ENCODE results near the gene GDA. TPM values are rescaled to one million over a fixed set of nuclear protein-coding genes. Genes with fewer than 3 reads are reported as not detected.
"Not testable (repeated sequence)": the region's sequence is repeated elsewhere in the genome, so short reads cannot be mapped to it uniquely, and the experiment has no call there.

Gene GDA
- total RNA-seq, 2 experiments from 2014 or later, result not detected

DNA sequence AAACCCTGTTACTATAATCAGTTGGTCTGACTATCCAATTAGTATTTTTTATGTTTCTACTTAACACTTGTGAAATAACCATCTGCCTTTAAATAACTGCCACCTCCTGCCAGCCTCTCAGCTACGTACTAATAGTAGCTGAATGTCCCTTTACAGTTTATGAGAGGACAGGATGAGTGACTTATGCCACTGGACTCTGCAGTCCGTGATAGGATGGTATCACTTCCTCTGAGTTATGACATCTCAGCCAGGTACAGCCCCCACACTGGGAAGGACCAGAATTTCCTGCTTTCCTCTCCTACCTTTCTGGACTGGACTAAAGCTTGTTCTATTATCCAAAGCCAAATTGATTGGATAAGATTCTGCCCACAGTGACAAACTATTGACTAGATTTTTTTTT is 112.8 kb downstream of the GDA start:
- H3K9me3 Mint-ChIP-seq, result no peaks in the 10 kb centered on the region

DNA sequence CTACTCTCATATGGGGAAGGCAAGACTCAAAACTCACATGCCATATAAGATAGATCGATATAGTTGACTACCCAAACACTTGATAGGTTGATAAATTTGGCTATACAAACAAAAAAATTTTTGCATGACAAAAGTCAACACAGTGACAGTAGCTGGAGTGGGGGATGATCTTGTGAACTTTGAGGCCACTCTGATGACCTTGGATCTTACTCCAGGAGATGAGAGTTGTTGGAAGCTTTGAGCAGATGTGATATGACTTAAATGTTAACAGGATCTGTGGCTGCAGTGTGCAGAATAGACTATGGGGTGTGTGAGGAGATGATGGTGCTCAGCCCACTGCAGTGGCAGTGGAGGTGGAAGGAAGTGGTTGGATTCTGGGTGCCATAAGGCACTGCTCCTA is 114.3 kb downstream of the GDA start:
- Mint-ChIP-seq H3K27me3 (peaks cover 13% of the 10 kb centered on the region), H3K4me1 (ENCODE audit: low read depth) (no peaks in the 10 kb centered on the region), H3K9me3 (no peaks in the 10 kb centered on the region), H3K4me3 (no peak overlapping the region), H3K27ac (no peak overlapping the region), H3K36me3 (ENCODE audit: low read depth) (no peaks in the 10 kb centered on the region)
- ATAC-seq (no peak), DNase-seq (no peak)
- TF ChIP-seq, protein P1, sequence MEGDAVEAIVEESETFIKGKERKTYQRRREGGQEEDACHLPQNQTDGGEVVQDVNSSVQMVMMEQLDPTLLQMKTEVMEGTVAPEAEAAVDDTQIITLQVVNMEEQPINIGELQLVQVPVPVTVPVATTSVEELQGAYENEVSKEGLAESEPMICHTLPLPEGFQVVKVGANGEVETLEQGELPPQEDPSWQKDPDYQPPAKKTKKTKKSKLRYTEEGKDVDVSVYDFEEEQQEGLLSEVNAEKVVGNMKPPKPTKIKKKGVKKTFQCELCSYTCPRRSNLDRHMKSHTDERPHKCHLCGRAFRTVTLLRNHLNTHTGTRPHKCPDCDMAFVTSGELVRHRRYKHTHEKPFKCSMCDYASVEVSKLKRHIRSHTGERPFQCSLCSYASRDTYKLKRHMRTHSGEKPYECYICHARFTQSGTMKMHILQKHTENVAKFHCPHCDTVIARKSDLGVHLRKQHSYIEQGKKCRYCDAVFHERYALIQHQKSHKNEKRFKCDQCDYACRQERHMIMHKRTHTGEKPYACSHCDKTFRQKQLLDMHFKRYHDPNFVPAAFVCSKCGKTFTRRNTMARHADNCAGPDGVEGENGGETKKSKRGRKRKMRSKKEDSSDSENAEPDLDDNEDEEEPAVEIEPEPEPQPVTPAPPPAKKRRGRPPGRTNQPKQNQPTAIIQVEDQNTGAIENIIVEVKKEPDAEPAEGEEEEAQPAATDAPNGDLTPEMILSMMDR (IDR thresholded peaks at IDR 0.05), result no peak
- POLR2A ChIA-PET, result no interaction called here
- intact Hi-C loops (cut with micrococcal nuclease), result no loop called here
- CTCF ChIA-PET, result no interaction called here

More for the DNA sequence above, 112.8 kb downstream of the GDA start:
- CTCF ChIA-PET, result interaction anchor here (0.6 to 1.8 kb wide), 4 partner anchors 9 to 223 kb away, joined by 3 to 8 read pairs (median 4); no protein-coding TSS in a partner anchor
- peaks cover 13% of the 10 kb centered on the region for H3K27me3 Mint-ChIP-seq
- DNase-seq (no peak), ATAC-seq (no peak)
- H3K4me1 Mint-ChIP-seq (ENCODE audit: low read depth), result no peaks in the 10 kb centered on the region
- POLR2A ChIA-PET, result no interaction called here
- H3K36me3 Mint-ChIP-seq (ENCODE audit: low read depth), result no peaks in the 10 kb centered on the region
- no peak overlapping the region for H3K4me3 Mint-ChIP-seq
- TF ChIP-seq, protein P1 (IDR thresholded peaks at IDR 0.05), result no peak
- intact Hi-C loops (cut with micrococcal nuclease), result no loop called here
- H3K27ac Mint-ChIP-seq, result no peak overlapping the region

- H3K4me3 Mint-ChIP-seq, result no peak overlapping the region
- POLR2A ChIA-PET, result no interaction called here
- intact Hi-C loops (cut with micrococcal nuclease), result no loop called here
- CTCF ChIA-PET, result no interaction called here
- DNase-seq, result no peak
- peaks cover 3% of the 10 kb centered on the region for H3K27me3 Mint-ChIP-seq
- TF ChIP-seq, protein P1 (IDR thresholded peaks at IDR 0.05), result no peak
- no peaks in the 10 kb centered on the region for H3K36me3 Mint-ChIP-seq (ENCODE audit: low read depth)
- H3K9me3 Mint-ChIP-seq, result no peaks in the 10 kb centered on the region
- H3K27ac Mint-ChIP-seq, result no peak overlapping the region
- H3K4me1 Mint-ChIP-seq (ENCODE audit: low read depth), result no peaks in the 10 kb centered on the region
- no peak for ATAC-seq
Measured at GRCh38 chr9:72268961-72269360, 119.7 kb downstream of the GDA start.

DNA sequence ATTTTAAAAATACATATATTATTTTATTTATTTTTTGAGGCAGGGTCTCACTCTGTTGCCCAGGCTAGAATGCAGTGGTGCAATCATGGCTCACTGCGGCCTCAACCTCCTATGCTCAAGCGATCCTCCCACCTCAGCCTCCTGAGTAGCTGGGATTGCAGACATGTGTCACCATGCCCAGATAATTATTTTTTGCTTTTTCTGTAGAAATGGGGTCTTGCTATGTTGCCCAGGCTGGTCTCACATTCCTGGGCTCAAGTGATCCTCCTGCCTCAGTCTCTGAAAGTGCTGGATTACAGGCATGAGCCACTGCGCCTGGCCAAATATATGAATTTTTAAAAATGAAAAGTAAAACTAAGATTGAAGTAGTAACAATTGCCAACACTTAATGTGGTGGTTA is 121.1 kb downstream of the GDA start:
- ATAC-seq; H3K9me3 Mint-ChIP-seq; H3K36me3 Mint-ChIP-seq (ENCODE audit: low read depth); H3K27ac Mint-ChIP-seq; DNase-seq; POLR2A ChIA-PET; H3K4me3 Mint-ChIP-seq; H3K27me3 Mint-ChIP-seq; H3K4me1 Mint-ChIP-seq (ENCODE audit: low read depth): not testable (repeated sequence)
- CTCF ChIA-PET, result interaction anchor here (2.1 to 3.9 kb wide), 3 partner anchors 225 to 233 kb away, joined by 8 to 90 read pairs (median 9); no protein-coding TSS in a partner anchor
- intact Hi-C loops (cut with micrococcal nuclease), result loop anchor here (10.0 kb wide), 1 partner anchor 466 kb away; no protein-coding TSS in a partner anchor

DNA sequence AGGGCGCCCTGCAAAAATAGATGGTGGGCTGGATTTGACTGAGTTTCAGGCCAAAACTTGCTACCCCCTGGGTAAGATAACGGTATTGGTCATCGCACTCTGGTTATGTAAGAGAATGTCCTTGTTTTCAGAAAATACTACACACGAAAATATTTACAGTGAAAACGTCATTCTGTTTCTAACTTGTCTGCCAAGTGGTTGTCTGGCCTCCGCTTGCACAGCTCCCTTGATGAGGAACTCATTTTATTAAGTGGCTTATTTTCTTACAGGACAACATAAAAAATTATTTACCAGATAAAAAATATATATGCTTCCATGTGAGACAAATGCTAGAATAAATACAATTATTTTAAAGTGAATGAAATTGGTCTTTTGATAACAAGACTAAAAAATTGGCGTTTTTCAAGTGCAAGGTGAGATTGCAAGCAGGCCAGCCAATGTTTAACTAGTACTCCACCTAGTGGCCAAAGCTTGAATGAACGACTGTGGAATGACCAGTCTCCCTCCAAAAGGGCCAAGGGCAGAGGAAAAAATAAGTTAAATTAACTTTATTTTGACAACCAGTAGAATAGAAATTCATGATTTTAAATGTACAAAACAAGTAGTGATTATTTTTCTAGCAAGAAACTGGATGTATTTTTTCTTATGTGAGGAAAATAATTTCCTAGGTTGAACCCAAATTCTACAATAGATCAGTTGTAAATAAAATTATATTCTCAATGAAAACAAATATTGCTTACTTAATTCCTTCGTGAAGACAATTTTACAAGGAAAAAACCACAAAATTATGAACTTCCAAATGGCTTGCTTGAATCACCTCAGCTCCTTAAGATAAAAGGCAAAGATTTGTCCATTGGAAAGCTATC is 122.6 kb downstream of the GDA start:
- Mint-ChIP-seq H3K27me3 (no peaks in the 10 kb centered on the region), H3K36me3 (ENCODE audit: low read depth) (no peaks in the 10 kb centered on the region), H3K9me3 (no peaks in the 10 kb centered on the region), H3K4me1 (ENCODE audit: low read depth) (no peaks in the 10 kb centered on the region), H3K27ac (no peak overlapping the region), H3K4me3 (no peak overlapping the region)
- DNase-seq (peak; percentile 67), ATAC-seq (peak; percentile 65)
- CTCF ChIA-PET, result interaction anchor here (0.6 to 3.9 kb wide), 40 partner anchors 9 to 1271 kb away, joined by 3 to 90 read pairs (median 3); no protein-coding TSS in a partner anchor
- POLR2A ChIA-PET, result no interaction called here
- TF ChIP-seq, protein P1 (IDR thresholded peaks at IDR 0.05), result peak; percentile 85
- intact Hi-C loops (cut with micrococcal nuclease), result loop anchor here (1.0 to 10.0 kb wide), 2 partner anchors 233 to 467 kb away; no protein-coding TSS in a partner anchor
